Measurements from ENCODE around the gene NR2C1. TPM values are rescaled to one million over a fixed set of nuclear protein-coding genes. Genes with fewer than 3 reads are reported as not detected.

The NR2C1 gene
- total RNA-seq, 1 experiment from 2014 or later = 42.1 TPM

DNA sequence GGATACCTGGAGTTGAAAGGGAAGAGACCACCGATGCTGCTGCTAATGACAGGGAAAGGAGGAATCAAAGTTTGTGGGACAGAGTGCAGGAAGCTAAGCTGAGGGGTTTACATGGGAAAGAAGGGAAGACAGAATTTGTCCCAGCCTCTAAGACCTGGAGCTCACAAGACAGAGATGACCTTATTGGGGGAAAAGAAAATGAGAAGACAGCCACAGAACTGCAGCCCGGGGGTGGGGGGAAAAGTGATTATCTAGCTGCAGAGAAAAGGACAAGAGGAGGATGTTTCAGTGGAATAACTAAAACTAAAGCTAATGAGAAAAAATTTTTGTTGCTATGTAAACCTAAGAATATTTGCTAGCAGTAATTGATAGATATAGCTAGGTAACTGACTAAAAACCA lies 100.6 kb downstream of the NR2C1 start:
- TF ChIP-seq EZH2 (IDR thresholded peaks at IDR 0.05; ENCODE audit: borderline replicate concordance, low read depth, low read length, poor library complexity, severe bottlenecking) = no peak
- TF ChIP-seq, protein P1, sequence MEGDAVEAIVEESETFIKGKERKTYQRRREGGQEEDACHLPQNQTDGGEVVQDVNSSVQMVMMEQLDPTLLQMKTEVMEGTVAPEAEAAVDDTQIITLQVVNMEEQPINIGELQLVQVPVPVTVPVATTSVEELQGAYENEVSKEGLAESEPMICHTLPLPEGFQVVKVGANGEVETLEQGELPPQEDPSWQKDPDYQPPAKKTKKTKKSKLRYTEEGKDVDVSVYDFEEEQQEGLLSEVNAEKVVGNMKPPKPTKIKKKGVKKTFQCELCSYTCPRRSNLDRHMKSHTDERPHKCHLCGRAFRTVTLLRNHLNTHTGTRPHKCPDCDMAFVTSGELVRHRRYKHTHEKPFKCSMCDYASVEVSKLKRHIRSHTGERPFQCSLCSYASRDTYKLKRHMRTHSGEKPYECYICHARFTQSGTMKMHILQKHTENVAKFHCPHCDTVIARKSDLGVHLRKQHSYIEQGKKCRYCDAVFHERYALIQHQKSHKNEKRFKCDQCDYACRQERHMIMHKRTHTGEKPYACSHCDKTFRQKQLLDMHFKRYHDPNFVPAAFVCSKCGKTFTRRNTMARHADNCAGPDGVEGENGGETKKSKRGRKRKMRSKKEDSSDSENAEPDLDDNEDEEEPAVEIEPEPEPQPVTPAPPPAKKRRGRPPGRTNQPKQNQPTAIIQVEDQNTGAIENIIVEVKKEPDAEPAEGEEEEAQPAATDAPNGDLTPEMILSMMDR (conservative IDR thresholded peaks at IDR 0.05; ENCODE audit: low read depth, low read length) = no peak
- POLR2A ChIA-PET (ENCODE audit: low non-redundant PET) = no interaction called here

DNA sequence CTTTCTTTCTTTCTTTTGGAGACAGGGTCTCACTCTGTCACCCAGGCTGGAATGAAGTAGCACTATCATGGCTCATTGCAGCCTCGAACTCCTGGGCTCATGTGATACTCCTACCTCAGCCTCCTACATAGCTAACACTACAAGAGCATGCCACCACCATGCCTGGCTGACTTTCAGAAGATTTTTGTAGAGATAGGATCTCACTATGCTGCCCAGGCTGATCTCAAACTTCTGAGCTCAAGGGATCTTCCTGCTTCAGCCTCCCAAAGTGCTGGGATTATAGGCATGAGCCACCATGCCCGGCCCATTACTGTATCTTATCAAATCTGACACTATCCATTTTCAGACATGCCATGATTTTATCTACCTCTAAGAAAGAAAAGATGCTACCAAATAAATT lies 101.5 kb downstream of the NR2C1 start:
- Histone ChIP-seq H3K4me1 (ENCODE audit: insufficient read depth, low read length, poor library complexity, severe bottlenecking) (no peaks in the 10 kb centered on the region), H3K27ac (ENCODE audit: low read depth, low read length, poor library complexity, severe bottlenecking) (no peak overlapping the region), H3K9me3 (ENCODE audit: low read depth, low read length, poor library complexity, severe bottlenecking) (no peaks in the 10 kb centered on the region), H3K4me3 (ENCODE audit: low read depth, low read length, poor library complexity, severe bottlenecking) (no peak overlapping the region), H3K36me3 (ENCODE audit: insufficient read depth, low read length, poor library complexity, severe bottlenecking) (no peaks in the 10 kb centered on the region), H3K27me3 (replicated peaks; ENCODE audit: insufficient read depth, low read depth, low read length, poor library complexity) (no peaks in the 10 kb centered on the region)
- POLR2A ChIA-PET (ENCODE audit: low non-redundant PET) = no interaction called here
- intact Hi-C loops (cut with micrococcal nuclease; ENCODE audit: unreplicated experiment) = no loop called here
- no peak for DNase-seq (ENCODE audit: low spot score)
- CTCF ChIA-PET = no interaction called here
- no TSS peak for BruUV-seq (replicated peaks)
- no peak for TF ChIP-seq EZH2 (IDR thresholded peaks at IDR 0.05; ENCODE audit: borderline replicate concordance, low read depth, low read length, poor library complexity, severe bottlenecking)
- TF ChIP-seq, protein P1 (conservative IDR thresholded peaks at IDR 0.05; ENCODE audit: low read depth, low read length) = no peak

More for the DNA sequence above, 100.6 kb downstream of the NR2C1 start:
- H3K4me3 ChIP-seq (ENCODE audit: low read depth, low read length, poor library complexity, severe bottlenecking) = no peak overlapping the region
- DNase-seq (ENCODE audit: low spot score) = no peak
- intact Hi-C loops (cut with micrococcal nuclease; ENCODE audit: unreplicated experiment) = no loop called here
- H3K9me3 ChIP-seq (ENCODE audit: low read depth, low read length, poor library complexity, severe bottlenecking) = no peaks in the 10 kb centered on the region
- no peaks in the 10 kb centered on the region for H3K36me3 ChIP-seq (ENCODE audit: insufficient read depth, low read length, poor library complexity, severe bottlenecking)
- no peaks in the 10 kb centered on the region for H3K4me1 ChIP-seq (ENCODE audit: insufficient read depth, low read length, poor library complexity, severe bottlenecking)
- H3K27ac ChIP-seq (ENCODE audit: low read depth, low read length, poor library complexity, severe bottlenecking) = no peak overlapping the region
- H3K27me3 ChIP-seq (replicated peaks; ENCODE audit: insufficient read depth, low read depth, low read length, poor library complexity) = no peaks in the 10 kb centered on the region
- BruUV-seq (replicated peaks) = no TSS peak
- CTCF ChIA-PET = no interaction called here

DNA sequence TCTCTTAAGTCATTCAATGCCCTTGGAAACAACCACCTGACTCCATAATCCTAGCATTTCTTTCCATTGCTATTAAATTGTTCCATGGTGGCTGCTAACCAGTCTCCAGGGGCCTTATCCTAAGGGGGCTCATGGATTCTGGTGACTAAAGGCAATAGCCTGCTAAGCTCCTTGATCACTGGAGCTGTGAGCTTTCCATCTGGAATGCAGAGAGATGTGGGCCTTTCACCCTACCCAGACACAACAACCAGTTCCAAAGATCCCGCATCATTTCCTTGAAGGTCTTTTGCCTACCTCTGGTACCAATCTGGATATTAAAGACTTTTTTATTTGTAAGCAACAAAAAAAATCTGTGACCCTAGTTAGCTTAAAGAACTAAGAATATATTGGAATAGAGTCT lies 102.9 kb downstream of the NR2C1 start:
- DNase-seq (ENCODE audit: low spot score) = no peak
- Histone ChIP-seq H3K9me3 (ENCODE audit: low read depth, low read length, poor library complexity, severe bottlenecking) (no peaks in the 10 kb centered on the region), H3K36me3 (ENCODE audit: insufficient read depth, low read length, poor library complexity, severe bottlenecking) (no peaks in the 10 kb centered on the region), H3K4me1 (ENCODE audit: insufficient read depth, low read length, poor library complexity, severe bottlenecking) (no peaks in the 10 kb centered on the region), H3K4me3 (ENCODE audit: low read depth, low read length, poor library complexity, severe bottlenecking) (no peak overlapping the region), H3K27ac (ENCODE audit: low read depth, low read length, poor library complexity, severe bottlenecking) (no peak overlapping the region), H3K27me3 (replicated peaks; ENCODE audit: insufficient read depth, low read depth, low read length, poor library complexity) (no peaks in the 10 kb centered on the region)
- BruUV-seq (replicated peaks) = no TSS peak
- intact Hi-C loops (cut with micrococcal nuclease; ENCODE audit: unreplicated experiment) = no loop called here
- CTCF ChIA-PET = no interaction called here
- no peak for TF ChIP-seq EZH2 (IDR thresholded peaks at IDR 0.05; ENCODE audit: borderline replicate concordance, low read depth, low read length, poor library complexity, severe bottlenecking)
- TF ChIP-seq, protein P1 (conservative IDR thresholded peaks at IDR 0.05; ENCODE audit: low read depth, low read length) = no peak
- POLR2A ChIA-PET (ENCODE audit: low non-redundant PET) = no interaction called here

Other genes with a start within 250 kb of the NR2C1 start
- 143 and 157 TPM in 2 replicates for gene NDUFA12, start 69.9 kb downstream of the NR2C1 start, total RNA-seq (2021)
- 11.7 and 12.6 TPM in 2 replicates for gene FGD6, start 143.8 kb upstream of the NR2C1 start, total RNA-seq (2021)
- 107 and 111 TPM in 2 replicates for gene VEZT, start 144.2 kb upstream of the NR2C1 start, total RNA-seq (2021)